Right atrium auricular region (tissue), 2 donors: ENCODE data around the gene BBS9. TPM values are rescaled to one million over a fixed set of nuclear protein-coding genes. Genes with fewer than 3 reads are reported as not detected.

Experiments
- DNase-seq: peaks from one replicate; pipeline ENCODE4 v3.0.0-alpha.2; 2019; ENCODE audit warnings: low spot score
- H3K27ac ChIP-seq, 2 donors: fragments of 200-600 bp; sonication (generic); 1 replicate in 1 of 2; 2 replicates in 1 of 2; pipeline ENCODE4 v1.5.1; 2016 to 2019
- H3K27me3 ChIP-seq, 2 donors: fragments of 200-600 bp; sonication (generic); one replicate each; pipeline versions ENCODE4 v1.5.1 to v1.6.0; 2017 to 2019
- H3K36me3 ChIP-seq: fragments of 200-600 bp; sonication (generic); one replicate; pipeline ENCODE4 v1.5.1; 2016
- H3K4me1 ChIP-seq, 2 donors: fragments of 200-600 bp; sonication (generic); one replicate each; pipeline versions ENCODE4 v1.5.1 to v1.6.0; 2017 to 2019
- H3K4me3 ChIP-seq, 2 donors: fragments of 200-600 bp; sonication (generic); 1 replicate in 1 of 2; 2 replicates in 1 of 2; pipeline ENCODE4 v1.5.1; 2017 to 2019; ENCODE audit warnings: mild to moderate bottlenecking in 1 of 2, moderate library complexity in 1 of 2
- H3K9me3 ChIP-seq, 2 donors: fragments of 200-600 bp; sonication (generic); one replicate each; pipeline ENCODE4 v1.5.1; 2019
- CTCF ChIP-seq, 2 donors: fragments of 200-600 bp; sonication (generic); IDR thresholded peaks; one replicate each; pipeline ENCODE4 v1.5.1; 2019; ENCODE audit warnings: antibody characterized with exemption in 2 of 2
- total RNA-seq, 2 donors: library from RNA; depleted of rRNA; stranded (reverse); fragments of >200 nt; gene quantifications; one replicate each; pipeline ENCODE4 v1.1.0, GENCODE V29; 2016

BBS9 gene
- total RNA-seq, 2 donors from 2014 or later, result 13.3 to 13.8 TPM

DNA sequence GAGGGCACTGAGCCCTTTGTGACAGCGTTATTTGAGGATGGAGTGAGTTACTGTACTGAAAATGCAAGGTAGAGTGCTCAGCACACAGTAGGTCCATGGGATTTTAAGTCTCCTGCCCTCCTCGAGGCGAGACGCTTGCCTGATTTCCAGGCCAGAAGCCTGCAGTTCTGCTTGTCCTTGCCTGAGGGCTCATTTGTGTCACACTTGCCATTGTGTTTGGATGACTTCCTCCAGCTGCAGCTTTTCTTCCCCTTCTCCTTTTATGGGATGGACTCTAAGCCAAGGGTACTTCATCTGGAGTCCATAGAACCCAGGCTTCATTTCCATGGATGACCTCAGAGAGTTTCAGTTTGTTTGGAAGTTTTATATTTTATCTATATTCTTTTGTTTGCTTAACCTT lies 471.7 kb downstream of the BBS9 start:
- Histone ChIP-seq H3K4me1 (no peaks in the 10 kb centered on the region), H3K27me3 (no peaks in the 10 kb centered on the region), H3K27ac (no peak overlapping the region), H3K36me3 (no peaks in the 10 kb centered on the region), H3K9me3 (no peaks in the 10 kb centered on the region), H3K4me3 (no peak overlapping the region)
- DNase-seq, result no peak
- TF ChIP-seq CTCF (IDR thresholded peaks at IDR 0.05), result no peak

DNA sequence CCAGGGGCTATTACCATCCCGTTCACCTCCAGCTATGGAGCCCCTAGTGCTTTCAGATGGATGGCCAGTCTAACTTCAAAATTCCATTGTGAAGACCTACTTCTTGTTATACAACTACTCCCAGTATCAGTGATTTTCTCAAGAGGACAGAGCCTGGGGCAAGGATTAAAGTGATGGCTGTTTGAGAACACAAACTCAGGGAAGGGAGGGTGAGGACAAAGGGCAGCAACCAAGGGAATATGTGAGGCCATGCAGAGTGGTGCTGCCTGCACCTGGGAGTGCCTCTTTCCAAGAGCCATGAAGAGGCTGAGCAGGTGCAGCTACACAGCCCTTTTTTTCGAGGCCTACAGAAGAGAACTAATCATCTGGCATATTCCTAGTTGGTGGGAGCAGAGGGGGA lies 472.5 kb downstream of the BBS9 start:
- H3K4me1 ChIP-seq, result no peaks in the 10 kb centered on the region
- TF ChIP-seq CTCF (IDR thresholded peaks at IDR 0.05), result no peak
- H3K27me3 ChIP-seq, result no peaks in the 10 kb centered on the region
- H3K9me3 ChIP-seq, result no peaks in the 10 kb centered on the region
- no peak overlapping the region for H3K27ac ChIP-seq
- H3K4me3 ChIP-seq, result no peak overlapping the region
- no peaks in the 10 kb centered on the region for H3K36me3 ChIP-seq
- no peak for DNase-seq

DNA sequence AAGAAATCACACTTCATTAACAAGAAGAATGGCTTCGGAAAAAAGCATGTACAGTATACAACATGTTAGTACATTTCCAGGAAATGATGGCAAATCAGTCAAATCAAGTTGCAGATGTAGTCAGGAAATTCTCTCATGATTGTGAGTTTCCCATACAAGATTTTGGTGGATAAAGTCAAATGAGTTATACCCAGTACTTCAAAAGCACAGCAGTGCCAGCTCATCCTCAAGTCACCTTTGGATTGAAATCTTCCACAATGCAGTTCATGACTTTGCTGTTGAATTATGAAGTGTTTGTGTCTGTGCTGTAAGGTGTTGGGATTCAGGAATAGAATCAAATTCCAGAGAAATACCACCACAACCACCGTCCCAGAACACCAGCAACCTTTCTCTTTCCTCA lies 474.7 kb downstream of the BBS9 start:
- TF ChIP-seq CTCF (IDR thresholded peaks at IDR 0.05), result no peak
- no peak for DNase-seq
- no peaks in the 10 kb centered on the region for H3K27me3 ChIP-seq
- H3K9me3 ChIP-seq, result no peaks in the 10 kb centered on the region
- no peaks in the 10 kb centered on the region for H3K4me1 ChIP-seq
- H3K27ac ChIP-seq, result no peak overlapping the region
- H3K36me3 ChIP-seq, result no peaks in the 10 kb centered on the region
- H3K4me3 ChIP-seq, result no peak overlapping the region

DNA sequence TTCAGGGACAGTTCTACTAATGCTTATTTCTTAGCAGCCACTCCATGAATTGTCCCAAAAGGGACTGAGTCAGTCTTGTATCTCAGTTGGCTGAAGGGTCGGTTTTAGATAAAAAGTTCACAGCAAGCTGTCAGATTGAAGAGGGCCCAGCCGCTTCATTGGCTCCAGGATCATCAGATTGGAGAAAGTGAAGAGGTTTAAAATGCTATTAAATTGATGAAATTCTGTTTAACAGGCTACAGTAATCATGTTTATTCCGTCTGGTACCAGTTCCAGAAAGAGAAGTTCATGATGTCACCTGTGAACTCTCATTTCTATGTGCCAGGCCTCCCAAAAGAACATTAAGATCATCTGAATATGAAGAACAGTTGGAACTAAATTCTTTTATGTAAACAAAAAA lies 481.6 kb downstream of the BBS9 start:
- no peak for DNase-seq
- no peaks in the 10 kb centered on the region for H3K27me3 ChIP-seq
- H3K4me1 ChIP-seq, result no peaks in the 10 kb centered on the region
- peaks cover 0 to 5% of the 10 kb centered on the region in 2 donors for H3K9me3 ChIP-seq
- H3K4me3 ChIP-seq, result no peak overlapping the region
- TF ChIP-seq CTCF (IDR thresholded peaks at IDR 0.05), result no peak
- no peaks in the 10 kb centered on the region for H3K36me3 ChIP-seq
- H3K27ac ChIP-seq, result no peak overlapping the region

DNA sequence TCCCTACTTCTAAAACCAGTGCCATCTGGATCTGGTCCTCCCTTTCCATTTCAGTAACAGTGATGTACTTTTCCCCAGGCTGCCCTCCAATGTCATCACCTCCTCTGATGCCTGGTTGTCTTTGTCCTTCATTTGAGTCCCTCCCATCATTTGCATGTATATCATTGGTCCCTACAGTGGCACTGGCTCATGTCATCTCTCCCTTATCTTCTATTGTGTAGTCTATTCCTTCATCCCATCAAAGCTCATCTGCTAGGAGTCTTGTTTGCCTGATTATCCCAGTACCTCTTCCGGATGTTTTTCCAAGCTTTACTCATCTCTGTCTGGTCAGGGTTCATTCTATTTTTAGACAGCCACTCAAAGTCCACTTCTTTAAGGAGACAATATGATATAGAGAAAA lies 483.1 kb downstream of the BBS9 start:
- Histone ChIP-seq H3K4me3 (no peak overlapping the region), H3K27me3 (no peaks in the 10 kb centered on the region), H3K4me1 (no peaks in the 10 kb centered on the region), H3K9me3 (peaks cover 0 to 5% of the 10 kb centered on the region in 2 donors), H3K27ac (no peak overlapping the region), H3K36me3 (no peaks in the 10 kb centered on the region)
- no peak for DNase-seq
- no peak for TF ChIP-seq CTCF (IDR thresholded peaks at IDR 0.05)

DNA sequence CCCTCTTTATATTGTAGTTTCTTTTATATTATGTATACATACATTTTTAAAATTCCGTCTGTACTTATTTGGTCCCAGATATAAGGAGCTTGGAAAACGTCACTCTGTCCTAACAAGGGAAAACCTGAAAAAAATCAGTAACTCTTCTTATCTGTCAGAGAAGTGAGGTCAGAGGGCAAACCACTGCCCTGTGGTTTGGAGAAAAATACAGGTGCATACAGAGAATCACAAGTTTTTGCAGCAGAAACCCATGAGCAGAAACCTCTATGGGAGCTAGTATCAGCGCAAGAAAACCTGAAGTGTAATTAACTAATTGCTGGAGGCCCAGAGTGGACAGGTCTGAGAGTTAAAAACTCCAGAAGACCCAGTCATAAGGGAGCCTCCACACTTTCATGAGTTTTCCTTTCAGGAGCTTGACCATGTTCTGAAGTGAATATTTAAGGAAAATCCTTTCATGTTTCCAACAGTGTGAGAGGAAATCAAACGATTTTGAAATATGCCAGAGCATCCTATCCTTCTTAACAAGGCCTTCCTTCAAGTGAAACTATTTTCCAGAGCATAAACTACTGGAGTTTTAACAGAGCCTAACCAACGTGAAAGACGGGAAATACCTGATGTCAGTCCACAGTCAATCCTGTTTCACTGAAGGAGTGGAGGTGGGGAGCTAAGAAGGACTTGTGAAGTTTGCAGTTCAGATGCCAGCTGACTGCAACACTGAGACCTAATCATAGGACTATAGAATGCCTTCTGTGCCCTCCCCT lies 485.2 kb downstream of the BBS9 start:
- Histone ChIP-seq H3K27me3 (no peaks in the 10 kb centered on the region), H3K9me3 (peaks cover 0 to 5% of the 10 kb centered on the region in 2 donors), H3K36me3 (no peaks in the 10 kb centered on the region), H3K27ac (no peak overlapping the region), H3K4me1 (no peaks in the 10 kb centered on the region), H3K4me3 (no peak overlapping the region)
- no peak for DNase-seq
- no peak for TF ChIP-seq CTCF (IDR thresholded peaks at IDR 0.05)
